ENCODE results near the gene CXCL17. TPM values are rescaled to one million over a fixed set of nuclear protein-coding genes. Genes with fewer than 3 reads are reported as not detected.
"Not testable (repeated sequence)": the region's sequence is repeated elsewhere in the genome, so short reads cannot be mapped to it uniquely, and the experiment has no call there.

The CXCL17 gene
- total RNA-seq = not detected

- Mint-ChIP-seq H3K27ac (no peak within 1 kb of the TSS), H3K36me3 (ENCODE audit: insufficient read depth in 2 of 2) (no peaks in the 10 kb centered on the region), H3K4me1 (ENCODE audit: low read depth) (peaks cover 23% of the 10 kb centered on the region), H3K4me3 (no peak within 1 kb of the TSS), H3K9me3 (no peaks in the 10 kb centered on the region), H3K27me3 (ENCODE audit: low read depth) (no peaks in the 10 kb centered on the region)
- ATAC-seq (replicated peaks in 1 of 2) = no peak
- no peak for DNase-seq
These were observed at the start of gene CXCL17 for GRCh38 chr19:42442833-42443232. Gene CXCL17 (minus strand): TSS chr19:42442946. CDS start chr19:42442832, 114 bp downstream.

GRCh38 chr19:42488783-42489521 is 46.2 kb upstream of the CXCL17 start:
- ATAC-seq (replicated peaks in 1 of 2) (no peak), DNase-seq (no peak)
- no peak overlapping the region for H3K4me3 Mint-ChIP-seq
- H3K36me3 Mint-ChIP-seq (ENCODE audit: insufficient read depth in 2 of 2) = no peaks in the 10 kb centered on the region
- H3K4me1 Mint-ChIP-seq (ENCODE audit: low read depth) = peaks cover 6% of the 10 kb centered on the region
- no peaks in the 10 kb centered on the region for H3K27me3 Mint-ChIP-seq (ENCODE audit: low read depth)
- no peak overlapping the region for H3K27ac Mint-ChIP-seq
- no peaks in the 10 kb centered on the region for H3K9me3 Mint-ChIP-seq

GRCh38 chr19:42487798-42488178 is 45.0 kb upstream of the CXCL17 start:
- H3K4me3 Mint-ChIP-seq = no peak overlapping the region
- H3K9me3 Mint-ChIP-seq = no peaks in the 10 kb centered on the region
- no peaks in the 10 kb centered on the region for H3K27me3 Mint-ChIP-seq (ENCODE audit: low read depth)
- DNase-seq (no peak), ATAC-seq (replicated peaks in 1 of 2) (no peak)
- H3K4me1 Mint-ChIP-seq (ENCODE audit: low read depth) = peaks cover 6% of the 10 kb centered on the region
- no peaks in the 10 kb centered on the region for H3K36me3 Mint-ChIP-seq (ENCODE audit: insufficient read depth in 2 of 2)
- H3K27ac Mint-ChIP-seq = no peak overlapping the region

GRCh38 chr19:42487032-42487797 is 44.5 kb upstream of the CXCL17 start:
- ATAC-seq (replicated peaks in 1 of 2) (peak in 1 of 2 donors; percentile 26), DNase-seq (peak in 1 of 2 donors; percentile 17)
- Mint-ChIP-seq H3K4me1 (ENCODE audit: low read depth) (peaks cover 6% of the 10 kb centered on the region), H3K4me3 (no peak overlapping the region), H3K36me3 (ENCODE audit: insufficient read depth in 2 of 2) (no peaks in the 10 kb centered on the region), H3K27ac (no peak overlapping the region), H3K9me3 (no peaks in the 10 kb centered on the region), H3K27me3 (ENCODE audit: low read depth) (no peaks in the 10 kb centered on the region)

GRCh38 chr19:42485036-42485435 is 42.3 kb upstream of the CXCL17 start:
- H3K36me3 Mint-ChIP-seq (ENCODE audit: insufficient read depth in 2 of 2); ATAC-seq (replicated peaks in 1 of 2); H3K27ac Mint-ChIP-seq; H3K9me3 Mint-ChIP-seq; H3K27me3 Mint-ChIP-seq (ENCODE audit: low read depth); DNase-seq; H3K4me3 Mint-ChIP-seq: not testable (repeated sequence)
- peaks cover 22% of the 10 kb centered on the region for H3K4me1 Mint-ChIP-seq (ENCODE audit: low read depth)

- no peaks in the 10 kb centered on the region for H3K36me3 Mint-ChIP-seq (ENCODE audit: insufficient read depth in 2 of 2)
- H3K27me3 Mint-ChIP-seq (ENCODE audit: low read depth) = no peaks in the 10 kb centered on the region
- DNase-seq (no peak), ATAC-seq (replicated peaks in 1 of 2) (peak in 1 of 2 donors; percentile 35)
- H3K9me3 Mint-ChIP-seq = no peaks in the 10 kb centered on the region
- H3K4me1 Mint-ChIP-seq (ENCODE audit: low read depth) = peaks cover 17% of the 10 kb centered on the region
- H3K27ac Mint-ChIP-seq = peak overlapping the region; percentile 69
- H3K4me3 Mint-ChIP-seq = peak overlapping the region in 1 of 2 donors; percentile 15
These were observed 37.8 kb upstream of the CXCL17 start for GRCh38 chr19:42480335-42481095.

GRCh38 chr19:42479736-42480135 is 37.0 kb upstream of the CXCL17 start:
- Mint-ChIP-seq H3K4me1 (ENCODE audit: low read depth) (peaks cover 17% of the 10 kb centered on the region), H3K9me3 (no peaks in the 10 kb centered on the region), H3K36me3 (ENCODE audit: insufficient read depth in 2 of 2) (no peaks in the 10 kb centered on the region), H3K27ac (no peak overlapping the region), H3K4me3 (no peak overlapping the region), H3K27me3 (ENCODE audit: low read depth) (no peaks in the 10 kb centered on the region)
- ATAC-seq (replicated peaks in 1 of 2) (no peak), DNase-seq (no peak)

- Mint-ChIP-seq H3K36me3 (ENCODE audit: insufficient read depth in 2 of 2) (no peaks in the 10 kb centered on the region), H3K4me3 (no peak overlapping the region), H3K27ac (no peak overlapping the region), H3K4me1 (ENCODE audit: low read depth) (peaks cover 17% of the 10 kb centered on the region), H3K9me3 (no peaks in the 10 kb centered on the region), H3K27me3 (ENCODE audit: low read depth) (no peaks in the 10 kb centered on the region)
- DNase-seq (no peak), ATAC-seq (replicated peaks in 1 of 2) (no peak)
These were observed 36.1 kb upstream of the CXCL17 start for GRCh38 chr19:42478765-42479311.

- no peak overlapping the region for H3K4me3 Mint-ChIP-seq
These were observed 35.2 kb upstream of the CXCL17 start for GRCh38 chr19:42477933-42478332.

GRCh38 chr19:42477117-42477516 is 34.4 kb upstream of the CXCL17 start:
- Mint-ChIP-seq H3K27me3 (ENCODE audit: low read depth) (peaks cover 6% of the 10 kb centered on the region), H3K9me3 (no peaks in the 10 kb centered on the region), H3K36me3 (ENCODE audit: insufficient read depth in 2 of 2) (no peaks in the 10 kb centered on the region), H3K27ac (no peak overlapping the region), H3K4me1 (ENCODE audit: low read depth) (peaks cover 17% of the 10 kb centered on the region), H3K4me3 (no peak overlapping the region)
- ATAC-seq (replicated peaks in 1 of 2) = no peak
- no peak for DNase-seq

More at GRCh38 chr19:42477933-42478332, 35.2 kb upstream of the CXCL17 start:
- Mint-ChIP-seq H3K27ac (no peak overlapping the region), H3K4me1 (ENCODE audit: low read depth) (peaks cover 17% of the 10 kb centered on the region), H3K9me3 (no peaks in the 10 kb centered on the region), H3K36me3 (ENCODE audit: insufficient read depth in 2 of 2) (no peaks in the 10 kb centered on the region), H3K27me3 (ENCODE audit: low read depth) (peaks cover 1% of the 10 kb centered on the region)
- ATAC-seq (replicated peaks in 1 of 2) = no peak
- DNase-seq = no peak

- DNase-seq = no peak
- ATAC-seq (replicated peaks in 1 of 2) = no peak
- no peak overlapping the region for H3K27ac Mint-ChIP-seq
- H3K36me3 Mint-ChIP-seq (ENCODE audit: insufficient read depth in 2 of 2) = no peaks in the 10 kb centered on the region
- peaks cover 6% of the 10 kb centered on the region for H3K27me3 Mint-ChIP-seq (ENCODE audit: low read depth)
- H3K4me1 Mint-ChIP-seq (ENCODE audit: low read depth) = peaks cover 4% of the 10 kb centered on the region
- H3K4me3 Mint-ChIP-seq = no peak overlapping the region
- no peaks in the 10 kb centered on the region for H3K9me3 Mint-ChIP-seq
These were observed 32.6 kb upstream of the CXCL17 start for GRCh38 chr19:42475366-42475765.

GRCh38 chr19:42474743-42475142 is 32.0 kb upstream of the CXCL17 start:
- ATAC-seq (replicated peaks in 1 of 2) = no peak
- peaks cover 6% of the 10 kb centered on the region for H3K27me3 Mint-ChIP-seq (ENCODE audit: low read depth)
- H3K4me1 Mint-ChIP-seq (ENCODE audit: low read depth) = peaks cover 4% of the 10 kb centered on the region
- H3K4me3 Mint-ChIP-seq = no peak overlapping the region
- H3K27ac Mint-ChIP-seq = no peak overlapping the region
- H3K36me3 Mint-ChIP-seq (ENCODE audit: insufficient read depth in 2 of 2) = no peaks in the 10 kb centered on the region
- no peaks in the 10 kb centered on the region for H3K9me3 Mint-ChIP-seq
- DNase-seq = no peak

GRCh38 chr19:42473686-42474085 is 30.9 kb upstream of the CXCL17 start:
- H3K27me3 Mint-ChIP-seq (ENCODE audit: low read depth) = peaks cover 6% of the 10 kb centered on the region
- ATAC-seq (replicated peaks in 1 of 2) (no peak), DNase-seq (no peak)
- peaks cover 8% of the 10 kb centered on the region for H3K4me1 Mint-ChIP-seq (ENCODE audit: low read depth)
- H3K4me3 Mint-ChIP-seq = no peak overlapping the region
- no peaks in the 10 kb centered on the region for H3K36me3 Mint-ChIP-seq (ENCODE audit: insufficient read depth in 2 of 2)
- no peaks in the 10 kb centered on the region for H3K9me3 Mint-ChIP-seq
- no peak overlapping the region for H3K27ac Mint-ChIP-seq

Data from activated T-cell treated with anti-CD3 and anti-CD28 coated beads, Interleukin-2, amount 50 U/mL, for 72 hours (primary cell).